Measurements from ENCODE around the gene WDR4.

WDR4 gene

DNA sequence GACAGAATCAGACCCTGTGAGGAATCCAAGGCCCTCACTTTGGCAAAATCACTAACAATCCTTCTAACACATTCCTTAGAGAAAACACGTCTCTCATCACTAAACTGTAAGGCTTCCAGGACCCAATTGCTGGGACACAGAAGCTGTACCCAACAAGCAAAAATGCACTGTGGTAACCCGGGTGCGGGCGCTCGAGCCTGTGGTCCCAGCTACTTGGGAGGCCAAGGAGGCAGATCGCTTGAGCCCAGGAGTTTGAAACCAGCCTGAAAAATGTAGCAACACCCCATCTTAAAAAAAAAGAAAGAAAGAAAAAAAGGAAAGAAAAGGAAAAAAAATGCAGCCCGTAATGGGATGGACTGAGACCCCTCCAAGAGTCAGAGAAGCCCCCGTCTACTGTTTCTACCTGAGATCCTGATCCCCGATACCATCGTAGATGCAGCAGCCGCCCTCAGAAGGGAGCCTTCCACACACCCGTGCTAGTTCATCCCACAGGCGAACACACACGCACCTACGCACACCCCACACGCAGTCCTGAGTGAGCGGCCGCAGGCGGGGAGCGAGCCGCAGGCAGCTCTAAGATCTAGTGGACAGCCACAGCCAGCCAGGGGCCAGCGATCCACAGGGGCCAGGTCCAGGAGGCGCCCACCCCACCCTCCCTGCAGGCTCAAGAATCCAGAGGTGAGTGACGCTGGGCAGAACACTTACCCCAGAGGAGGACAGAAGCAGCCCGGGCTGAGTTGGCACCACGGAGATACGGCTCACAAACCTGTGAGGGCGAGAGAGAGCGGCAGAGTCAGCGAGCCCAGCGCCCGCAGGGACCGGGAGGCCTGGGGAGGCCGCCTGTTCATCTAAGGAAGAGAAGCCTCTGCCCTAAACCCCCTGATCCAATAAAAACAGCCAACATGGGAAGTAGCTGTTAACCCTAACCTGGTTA lies 20.1 kb downstream of the WDR4 start:
- Histone ChIP-seq H3K4me1 (ENCODE audit: control insufficient read depth in 1 of 2, insufficient read depth in 1 of 2, low read depth in 1 of 2, low read length in 1 of 2) (no peaks in the 10 kb centered on the region), H3K27me3 (no peaks in the 10 kb centered on the region), H3K9me3 (no peaks in the 10 kb centered on the region), H3K36me3 (peaks cover 51% of the 10 kb centered on the region), H3K27ac (no peak overlapping the region), H3K4me3 (ENCODE audit: low read depth in 1 of 2, low read length in 1 of 2) (no peak overlapping the region)
- no peak for TF ChIP-seq CTCF (IDR thresholded peaks at IDR 0.05)

- Histone ChIP-seq H3K4me3 (ENCODE audit: low read depth in 1 of 2, low read length in 1 of 2) (no peak overlapping the region), H3K27me3 (no peaks in the 10 kb centered on the region), H3K4me1 (ENCODE audit: control insufficient read depth in 1 of 2, insufficient read depth in 1 of 2, low read depth in 1 of 2, low read length in 1 of 2) (no peaks in the 10 kb centered on the region), H3K9me3 (no peaks in the 10 kb centered on the region), H3K36me3 (peaks cover 57% of the 10 kb centered on the region), H3K27ac (no peak overlapping the region)
- no peak for TF ChIP-seq CTCF (IDR thresholded peaks at IDR 0.05)
These were observed 21.0 kb downstream of the WDR4 start for GRCh38 chr21:42858185-42858847.

GRCh38 chr21:42857216-42857615 lies 22.1 kb downstream of the WDR4 start:
- TF ChIP-seq CTCF (IDR thresholded peaks at IDR 0.05), result no peak

DNA sequence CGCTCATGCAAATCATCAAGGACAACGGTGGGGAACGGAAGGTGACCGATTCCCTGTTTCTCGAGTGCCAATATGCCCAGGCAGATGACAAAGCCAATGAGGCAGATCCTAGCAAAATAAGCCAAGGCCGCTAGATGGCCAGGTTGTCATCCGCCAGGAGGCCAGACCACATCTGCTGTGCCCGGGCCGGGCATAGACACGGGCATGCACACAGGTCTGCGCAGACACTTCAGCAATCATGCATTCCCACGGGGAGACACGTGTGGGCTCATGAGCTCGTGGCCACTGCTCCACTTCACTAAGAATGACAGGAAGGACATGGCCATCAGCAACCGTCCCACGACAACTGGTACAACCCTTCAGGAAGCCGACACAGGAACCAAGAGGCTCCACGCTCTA lies 23.4 kb downstream of the WDR4 start:
- Histone ChIP-seq H3K9me3 (no peaks in the 10 kb centered on the region), H3K27ac (no peak overlapping the region), H3K4me3 (ENCODE audit: low read depth in 1 of 2, low read length in 1 of 2) (no peak overlapping the region), H3K27me3 (no peaks in the 10 kb centered on the region), H3K4me1 (ENCODE audit: control insufficient read depth in 1 of 2, insufficient read depth in 1 of 2, low read depth in 1 of 2, low read length in 1 of 2) (no peaks in the 10 kb centered on the region), H3K36me3 (peaks cover 57% of the 10 kb centered on the region)
- no peak for TF ChIP-seq CTCF (IDR thresholded peaks at IDR 0.05)

More at GRCh38 chr21:42857216-42857615, 22.1 kb downstream of the WDR4 start:
- H3K4me1 ChIP-seq (ENCODE audit: control insufficient read depth in 1 of 2, insufficient read depth in 1 of 2, low read depth in 1 of 2, low read length in 1 of 2), result no peaks in the 10 kb centered on the region
- H3K27ac ChIP-seq, result no peak overlapping the region
- no peaks in the 10 kb centered on the region for H3K9me3 ChIP-seq
- no peaks in the 10 kb centered on the region for H3K27me3 ChIP-seq
- peaks cover 52% of the 10 kb centered on the region for H3K36me3 ChIP-seq
- no peak overlapping the region for H3K4me3 ChIP-seq (ENCODE audit: low read depth in 1 of 2, low read length in 1 of 2)

DNA sequence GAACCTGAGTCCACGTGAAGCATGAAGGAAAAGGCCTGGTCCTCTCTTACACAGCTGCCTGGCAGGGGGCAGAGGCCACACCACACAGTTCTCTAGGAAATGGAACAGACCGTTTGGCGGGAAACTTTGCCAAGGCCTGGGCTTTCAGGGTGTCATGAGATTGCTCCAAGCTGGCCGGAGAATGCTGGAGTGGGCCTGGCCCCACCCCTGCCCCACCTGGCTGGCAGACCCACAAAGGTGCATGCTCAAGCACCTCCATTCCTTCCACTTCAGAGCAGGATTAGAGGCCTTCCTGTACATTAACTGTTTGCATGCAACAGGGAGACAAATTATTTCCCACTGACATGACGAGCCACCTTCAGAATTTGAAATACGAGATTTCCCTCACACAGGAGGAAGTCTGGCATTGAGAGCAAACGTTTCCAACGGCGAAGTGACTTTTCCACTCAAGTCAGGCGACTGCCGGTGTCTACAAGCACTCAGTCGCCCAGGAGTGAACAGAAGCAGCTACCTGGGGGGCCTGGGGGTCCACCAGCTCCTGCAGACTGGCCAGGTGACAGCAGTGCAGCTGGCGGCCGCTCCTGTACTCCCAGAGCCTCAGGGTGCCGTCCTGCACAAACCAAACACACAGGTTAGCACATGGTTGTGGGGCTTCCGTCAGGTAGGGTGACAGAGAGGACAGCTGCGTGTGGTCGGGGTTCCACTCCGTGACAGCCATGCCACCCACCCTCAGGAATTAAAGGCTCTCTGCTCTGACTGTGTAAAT lies 24.0 kb downstream of the WDR4 start:
- Histone ChIP-seq H3K36me3 (peaks cover 53% of the 10 kb centered on the region), H3K27me3 (no peaks in the 10 kb centered on the region), H3K4me1 (ENCODE audit: control insufficient read depth in 1 of 2, insufficient read depth in 1 of 2, low read depth in 1 of 2, low read length in 1 of 2) (no peaks in the 10 kb centered on the region), H3K4me3 (ENCODE audit: low read depth in 1 of 2, low read length in 1 of 2) (no peak overlapping the region), H3K9me3 (no peaks in the 10 kb centered on the region), H3K27ac (no peak overlapping the region)
- TF ChIP-seq CTCF (IDR thresholded peaks at IDR 0.05), result no peak
